Activated T-cell treated with anti-CD3 and anti-CD28 coated beads for 24 hours (primary cell): ENCODE results near the gene CLEC4F.
"Not testable (repeated sequence)": the region's sequence is repeated elsewhere in the genome, so short reads cannot be mapped to it uniquely, and the experiment has no call there.

ENCODE experiments used
- DNase-seq: peaks from one replicate; pipeline ENCODE4 v3.0.0-alpha.2; 2020; ENCODE audit warnings: low read depth

Gene CLEC4F

GRCh38 chr2:70826696-70827350 lies 6.4 kb upstream of the CLEC4F start:
- DNase-seq = no peak

GRCh38 chr2:70823249-70823648 lies 2.9 kb upstream of the CLEC4F start:
- no peak for DNase-seq

- no peak for DNase-seq
Observed at GRCh38 chr2:70822843-70823242, 2.4 kb upstream of the CLEC4F start.

GRCh38 chr2:70817284-70817954 lies 3.0 kb downstream of the CLEC4F start:
- DNase-seq = no peak

- DNase-seq = no peak
Observed at GRCh38 chr2:70816726-70817125, 3.7 kb downstream of the CLEC4F start.

GRCh38 chr2:70808983-70809958 lies 11.1 kb downstream of the CLEC4F start:
- DNase-seq = no peak

GRCh38 chr2:70807828-70808118 lies 12.6 kb downstream of the CLEC4F start:
- DNase-seq = no peak

GRCh38 chr2:70807102-70807827 lies 13.1 kb downstream of the CLEC4F start:
- DNase-seq = no peak

GRCh38 chr2:70806620-70807019 lies 13.8 kb downstream of the CLEC4F start:
- no peak for DNase-seq

- no peak for DNase-seq
Observed at GRCh38 chr2:70806013-70806412, 14.4 kb downstream of the CLEC4F start.

- no peak for DNase-seq
Observed at GRCh38 chr2:70801607-70802263, 18.7 kb downstream of the CLEC4F start.

- no peak for DNase-seq
Observed at GRCh38 chr2:70799706-70800105, 20.7 kb downstream of the CLEC4F start.

GRCh38 chr2:70797996-70798395 lies 22.4 kb downstream of the CLEC4F start:
- not testable (repeated sequence) for DNase-seq

- DNase-seq = no peak
Observed at GRCh38 chr2:70797506-70797905, 22.9 kb downstream of the CLEC4F start.

GRCh38 chr2:70796262-70796661 lies 24.1 kb downstream of the CLEC4F start:
- DNase-seq = no peak

GRCh38 chr2:70795164-70795995 lies 25.0 kb downstream of the CLEC4F start:
- no peak for DNase-seq

GRCh38 chr2:70793450-70793849 lies 26.9 kb downstream of the CLEC4F start:
- DNase-seq = no peak

GRCh38 chr2:70790136-70790828 lies 30.1 kb downstream of the CLEC4F start, which contains the start of gene FIGLA:
FIGLA (minus strand) TSS chr2:70790643; CDS start chr2:70790638, 5 bp downstream.
- DNase-seq = no peak

GRCh38 chr2:70789304-70790135 lies 30.9 kb downstream of the CLEC4F start:
- DNase-seq = peak; percentile 65
